NCI-H1417 (cell line): ENCODE measurements around the gene ERG28.

Source experiments
- DNase-seq, 3 experiments: peaks; one replicate each; lab custom pipeline; 2025; lab: John Stamatoyannopoulos, UW

Gene ERG28

GRCh38 chr14:75658957-75659356 is 1.7 kb downstream of the ERG28 start:
- DNase-seq, result no peak

- no peak for DNase-seq
Measured at GRCh38 chr14:75657331-75657730, 3.3 kb downstream of the ERG28 start.

GRCh38 chr14:75655235-75655634 is 5.4 kb downstream of the ERG28 start:
- DNase-seq, result no peak

GRCh38 chr14:75654127-75654732 is 6.4 kb downstream of the ERG28 start:
- DNase-seq, result peak; percentile 40 to 80 (median 76)

- DNase-seq, result no peak
Measured at GRCh38 chr14:75653563-75653962, 7.1 kb downstream of the ERG28 start.

- DNase-seq, result no peak
Measured at GRCh38 chr14:75650253-75651058, 10.2 kb downstream of the ERG28 start.

- DNase-seq, result no peak
Measured at GRCh38 chr14:75649773-75650172, 10.9 kb downstream of the ERG28 start.

GRCh38 chr14:75649337-75649736 is 11.3 kb downstream of the ERG28 start:
- no peak for DNase-seq

- no peak for DNase-seq
Measured at GRCh38 chr14:75648066-75648838, 12.4 kb downstream of the ERG28 start.

GRCh38 chr14:75647640-75648039 is 13.0 kb downstream of the ERG28 start:
- no peak for DNase-seq

- DNase-seq, result no peak
Measured at GRCh38 chr14:75646762-75647161, 13.9 kb downstream of the ERG28 start.

GRCh38 chr14:75645056-75645455 is 15.6 kb downstream of the ERG28 start:
- peak in 1 of 3 experiments; percentile 93 for DNase-seq

GRCh38 chr14:75643985-75644384 is 16.7 kb downstream of the ERG28 start:
- DNase-seq, result no peak

GRCh38 chr14:75640876-75641275 is 19.8 kb downstream of the ERG28 start:
- DNase-seq, result no peak

- DNase-seq, result peak in 2 of 3 experiments; percentile 9 to 50
Measured at GRCh38 chr14:75636100-75636692, 24.5 kb downstream of the ERG28 start.

- DNase-seq, result no peak
Measured at GRCh38 chr14:75634848-75635247, 25.8 kb downstream of the ERG28 start.

- DNase-seq, result peak in 1 of 3 experiments; percentile 22
Measured at GRCh38 chr14:75631453-75631831, 29.2 kb downstream of the ERG28 start.

GRCh38 chr14:75630695-75631452 is 29.8 kb downstream of the ERG28 start:
- DNase-seq, result peak in 1 of 3 experiments; percentile 46

- peak in 2 of 3 experiments; percentile 42 to 50 for DNase-seq
Measured at GRCh38 chr14:75628816-75629215, 31.9 kb downstream of the ERG28 start.

- DNase-seq, result no peak
Measured at GRCh38 chr14:75627406-75627805, 33.3 kb downstream of the ERG28 start.

- no peak for DNase-seq
Measured at GRCh38 chr14:75626863-75627262, 33.8 kb downstream of the ERG28 start.

- DNase-seq, result no peak
Measured at GRCh38 chr14:75626396-75626795, 34.3 kb downstream of the ERG28 start.
